OCI-LY3 (cell line): ENCODE results near the gene DDX10.

Source experiments
- H2AFZ ChIP-seq: fragments of 200-600, 300-600 bp; shearing (Covaris generic); 2 replicates; pipeline ENCODE4 v1.6.0; 2014; ENCODE audit warnings: antibody characterized with exemption, low read depth, low read length
- H3K27ac ChIP-seq: fragments of 200-600, 300-600 bp; sonication (generic); 2 replicates; pipeline ENCODE4 v1.5.1; 2014; ENCODE audit warnings: mild to moderate bottlenecking, low read length, moderate library complexity, mixed read lengths
- H3K27me3 ChIP-seq: fragments of 200-600, 300-600 bp; sonication (generic); 2 replicates; pipeline ENCODE4 v1.6.1; 2014; ENCODE audit warnings: low read depth, low read length, mixed read lengths
- H3K36me3 ChIP-seq: fragments of 200-600, 300-600 bp; sonication (generic); replicated peaks from 2 replicates; pipeline ENCODE3; 2014; ENCODE audit warnings: low read depth, low read length, mixed read lengths
- H3K4me1 ChIP-seq: fragments of 300-600, 200-600 bp; sonication (generic); 2 replicates; pipeline ENCODE4 v1.6.1; 2014; ENCODE audit warnings: low read length, mixed read lengths
- H3K4me2 ChIP-seq: fragments of 200-600, 300-600 bp; sonication (generic); 2 replicates; pipeline ENCODE4 v1.6.1; 2014; ENCODE audit warnings: low read length, mixed read lengths
- H3K4me3 ChIP-seq: fragments of 300-600, 200-600 bp; sonication (generic); 2 replicates; pipeline ENCODE4 v1.5.1; 2014; ENCODE audit warnings: antibody characterized with exemption, mild to moderate bottlenecking, low read length, moderate library complexity
- H3K79me2 ChIP-seq: fragments of 300-600, 200-600 bp; shearing (Covaris generic); 2 replicates; pipeline ENCODE4 v1.6.1; 2014; ENCODE audit warnings: mild to moderate bottlenecking, low read length, mixed read lengths
- H3K9ac ChIP-seq: fragments of 300-600, 200-600 bp; shearing (Covaris generic); 2 replicates; pipeline ENCODE4 v1.6.0; 2014; ENCODE audit warnings: mild to moderate bottlenecking, low read length, moderate library complexity
- H3K9me3 ChIP-seq: fragments of 200-600, 300-600 bp; shearing (Covaris generic); 2 replicates; pipeline ENCODE4 v1.6.1; 2014; ENCODE audit warnings: low read length, mixed read lengths; ENCODE audit not compliant: insufficient read depth
- H4K20me1 ChIP-seq: fragments of 200-600, 300-600 bp; sonication (generic); 2 replicates; pipeline ENCODE4 v1.6.1; 2016; ENCODE audit warnings: low read length, mixed read lengths; ENCODE audit not compliant: insufficient read depth
- CTCF ChIP-seq: fragments of 200-600, 300-600 bp; sonication (generic); IDR thresholded peaks from 2 replicates; pipeline ENCODE4 v1.5.1; 2014; ENCODE audit warnings: antibody characterized with exemption, low read length, low read depth
- EZH2phosphoT487 ChIP-seq: fragments of 200-600 bp; shearing (Covaris generic); IDR thresholded peaks from 2 replicates; pipeline ENCODE4 v1.6.1; 2018; ENCODE audit warnings: antibody characterized with exemption, mixed run types, low read depth

The DDX10 gene

DNA sequence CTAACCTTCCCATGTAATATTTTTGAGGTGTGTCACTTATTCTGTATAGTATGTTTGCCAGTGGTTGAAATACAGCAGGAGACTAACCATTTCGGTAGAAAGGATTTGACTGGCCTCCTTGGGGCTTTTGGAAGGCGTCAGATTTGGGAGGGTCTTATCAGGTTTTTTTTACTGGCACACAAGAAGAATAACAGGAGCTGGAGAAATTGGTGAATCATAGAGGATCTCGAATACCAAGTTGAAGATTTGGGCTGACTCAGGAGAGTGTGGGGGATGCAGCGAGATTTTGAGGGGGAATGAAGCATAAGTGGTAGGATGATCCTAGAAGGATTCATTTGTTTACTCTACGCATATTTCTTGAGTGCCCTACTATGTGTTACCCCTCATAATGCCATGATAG, 200.5 kb downstream of the DDX10 start:
- no peaks in the 10 kb centered on the region for H3K36me3 ChIP-seq
- H3K4me2 ChIP-seq: no peak overlapping the region
- no peaks in the 10 kb centered on the region for H3K27me3 ChIP-seq
- H3K4me3 ChIP-seq: no peak overlapping the region
- H3K9ac ChIP-seq: no peak overlapping the region
- H3K9me3 ChIP-seq: no peaks in the 10 kb centered on the region
- H3K27ac ChIP-seq: no peak overlapping the region
- H2AFZ ChIP-seq: no peak overlapping the region
- TF ChIP-seq CTCF (no peak), EZH2phosphoT487 (no peak)
- H3K4me1 ChIP-seq: no peaks in the 10 kb centered on the region
- H3K79me2 ChIP-seq: no peaks in the 10 kb centered on the region
- no peaks in the 10 kb centered on the region for H4K20me1 ChIP-seq

DNA sequence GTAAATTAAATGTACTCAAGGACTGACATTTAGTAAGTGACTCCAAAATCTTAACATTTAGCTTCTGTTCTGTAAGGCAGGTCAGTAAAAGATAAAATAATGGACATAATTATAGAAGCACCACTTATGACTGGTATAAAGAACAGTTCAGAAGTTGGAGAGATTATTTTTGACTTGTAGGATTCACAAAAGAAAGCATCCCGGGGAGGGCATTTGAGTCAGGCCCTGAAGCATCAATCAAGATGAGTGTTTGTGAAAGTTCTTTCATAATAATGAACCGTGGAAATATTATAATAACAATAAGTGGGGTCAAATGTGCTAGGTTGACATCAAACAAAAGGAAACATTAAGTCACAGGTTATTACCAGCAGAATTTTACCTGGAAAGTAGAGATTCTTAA, 201.9 kb downstream of the DDX10 start:
- no peaks in the 10 kb centered on the region for H3K36me3 ChIP-seq

GRCh38 chr11:108870373-108871020, 205.6 kb downstream of the DDX10 start:
- H2AFZ ChIP-seq: no peak overlapping the region
- H3K9ac ChIP-seq: no peak overlapping the region
- H3K9me3 ChIP-seq: no peaks in the 10 kb centered on the region
- no peaks in the 10 kb centered on the region for H4K20me1 ChIP-seq
- no peak overlapping the region for H3K27ac ChIP-seq
- no peaks in the 10 kb centered on the region for H3K79me2 ChIP-seq
- H3K27me3 ChIP-seq: no peaks in the 10 kb centered on the region
- no peak overlapping the region for H3K4me2 ChIP-seq
- TF ChIP-seq CTCF (no peak), EZH2phosphoT487 (no peak)
- no peak overlapping the region for H3K4me3 ChIP-seq
- H3K4me1 ChIP-seq: no peaks in the 10 kb centered on the region
- H3K36me3 ChIP-seq: no peaks in the 10 kb centered on the region

More for the DNA sequence above, 201.9 kb downstream of the DDX10 start:
- Histone ChIP-seq H3K27me3 (no peaks in the 10 kb centered on the region), H3K27ac (no peak overlapping the region), H3K4me3 (no peak overlapping the region), H3K9me3 (no peaks in the 10 kb centered on the region), H2AFZ (no peak overlapping the region), H3K9ac (no peak overlapping the region), H3K79me2 (no peaks in the 10 kb centered on the region), H3K4me2 (no peak overlapping the region), H3K4me1 (no peaks in the 10 kb centered on the region), H4K20me1 (no peaks in the 10 kb centered on the region)
- TF ChIP-seq CTCF (no peak), EZH2phosphoT487 (no peak)

DNA sequence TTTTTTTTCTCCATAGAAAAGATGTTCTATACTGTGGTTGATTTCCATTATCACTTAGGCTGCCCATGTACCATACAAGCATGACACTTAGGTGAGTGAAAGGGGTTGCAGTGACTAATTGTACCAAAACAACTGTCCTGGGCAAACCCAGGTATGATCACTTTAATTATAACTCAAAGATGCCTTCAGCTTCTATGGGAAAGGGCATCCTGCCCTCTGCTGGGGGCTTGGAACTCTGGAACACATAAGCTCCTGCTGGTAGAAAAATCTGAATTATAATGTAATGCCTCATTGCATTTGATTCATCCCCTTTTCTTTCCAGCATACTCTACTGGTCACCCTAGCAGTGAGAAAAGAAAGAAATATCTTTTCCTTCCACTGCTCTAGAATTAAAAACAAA, 206.3 kb downstream of the DDX10 start:
- TF ChIP-seq CTCF (peak; percentile 46), EZH2phosphoT487 (no peak)
- no peaks in the 10 kb centered on the region for H4K20me1 ChIP-seq
- H3K9ac ChIP-seq: no peak overlapping the region
- no peaks in the 10 kb centered on the region for H3K4me1 ChIP-seq
- no peaks in the 10 kb centered on the region for H3K27me3 ChIP-seq
- H3K27ac ChIP-seq: no peak overlapping the region
- no peak overlapping the region for H2AFZ ChIP-seq
- no peaks in the 10 kb centered on the region for H3K79me2 ChIP-seq
- H3K9me3 ChIP-seq: no peaks in the 10 kb centered on the region
- H3K4me3 ChIP-seq: no peak overlapping the region
- no peak overlapping the region for H3K4me2 ChIP-seq
- H3K36me3 ChIP-seq: no peaks in the 10 kb centered on the region
